A673 (cell line): Measurements from ENCODE around the gene CFAP90.

ENCODE experiments used
- EZH2 ChIP-seq: fragments of 200-600 bp; sonication (generic); IDR thresholded peaks from 2 replicates; pipeline ENCODE4 v1.6.1; 2017; ENCODE audit warnings: borderline replicate concordance, low read depth, mild to moderate bottlenecking, mixed read lengths, antibody characterized with exemption, low read length; ENCODE audit not compliant: poor library complexity, severe bottlenecking
- TF ChIP-seq, protein P1 (sequence below): fragments of 300-800, 200-600 bp; sonication (generic); conservative IDR thresholded peaks from 2 replicates; pipeline ENCODE4 v1.5.1; 2017; ENCODE audit warnings: low read depth, mild to moderate bottlenecking, antibody characterized with exemption, low read length, moderate library complexity, mixed read lengths

DNA sequence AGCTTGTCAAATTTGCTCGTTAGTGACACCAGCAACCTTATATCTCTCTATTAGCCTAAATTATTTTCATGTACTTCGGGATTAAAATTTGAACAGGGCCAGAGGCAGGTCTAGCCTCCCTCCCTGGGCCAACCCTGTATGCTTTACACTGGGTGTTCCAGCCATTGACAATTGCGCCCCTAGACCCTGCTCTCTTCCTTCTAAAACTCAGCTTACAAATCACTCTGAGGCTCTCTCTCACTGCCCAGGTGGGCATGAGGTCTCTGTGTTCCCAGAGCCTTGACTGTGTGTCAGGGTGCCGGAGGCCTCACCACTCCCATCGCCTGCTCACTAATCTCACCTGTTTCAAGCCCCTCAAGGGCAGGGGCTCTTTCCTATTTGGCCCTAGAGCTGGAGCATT is 6.4 kb upstream of the CFAP90 start:
- TF ChIP-seq, protein P1, sequence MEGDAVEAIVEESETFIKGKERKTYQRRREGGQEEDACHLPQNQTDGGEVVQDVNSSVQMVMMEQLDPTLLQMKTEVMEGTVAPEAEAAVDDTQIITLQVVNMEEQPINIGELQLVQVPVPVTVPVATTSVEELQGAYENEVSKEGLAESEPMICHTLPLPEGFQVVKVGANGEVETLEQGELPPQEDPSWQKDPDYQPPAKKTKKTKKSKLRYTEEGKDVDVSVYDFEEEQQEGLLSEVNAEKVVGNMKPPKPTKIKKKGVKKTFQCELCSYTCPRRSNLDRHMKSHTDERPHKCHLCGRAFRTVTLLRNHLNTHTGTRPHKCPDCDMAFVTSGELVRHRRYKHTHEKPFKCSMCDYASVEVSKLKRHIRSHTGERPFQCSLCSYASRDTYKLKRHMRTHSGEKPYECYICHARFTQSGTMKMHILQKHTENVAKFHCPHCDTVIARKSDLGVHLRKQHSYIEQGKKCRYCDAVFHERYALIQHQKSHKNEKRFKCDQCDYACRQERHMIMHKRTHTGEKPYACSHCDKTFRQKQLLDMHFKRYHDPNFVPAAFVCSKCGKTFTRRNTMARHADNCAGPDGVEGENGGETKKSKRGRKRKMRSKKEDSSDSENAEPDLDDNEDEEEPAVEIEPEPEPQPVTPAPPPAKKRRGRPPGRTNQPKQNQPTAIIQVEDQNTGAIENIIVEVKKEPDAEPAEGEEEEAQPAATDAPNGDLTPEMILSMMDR, result no peak
- TF ChIP-seq EZH2, result no peak
